HG03439 (cell line): Measurements from ENCODE around the gene ZKSCAN1.
"Not testable (repeated sequence)": the region's sequence is repeated elsewhere in the genome, so short reads cannot be mapped to it uniquely, and the experiment has no call there.

ENCODE experiments used
- ATAC-seq: cut with Tn5 transposase; IDR thresholded peaks from one replicate; pipeline ENCODE4 v1.9.1; 2021; ENCODE audit warnings: mild to moderate bottlenecking, moderate library complexity; ENCODE audit not compliant: unreplicated experiment

The ZKSCAN1 gene

GRCh38 chr7:100015232-100016214 lies at the start of gene ZKSCAN1:
ZKSCAN1 (plus strand) TSS chr7:100015596; CDS start chr7:100023507, 7,911 bp downstream.
- peak; percentile 91 for ATAC-seq

- ATAC-seq, result no peak
Measured at GRCh38 chr7:99969298-99969697, 46.1 kb upstream of the ZKSCAN1 start.

- ATAC-seq, result not testable (repeated sequence)
Measured at GRCh38 chr7:99969813-99970212, 45.6 kb upstream of the ZKSCAN1 start.

GRCh38 chr7:99971242-99971641 lies 44.2 kb upstream of the ZKSCAN1 start:
- ATAC-seq, result no peak

GRCh38 chr7:99973817-99974216 lies 41.6 kb upstream of the ZKSCAN1 start:
- ATAC-seq, result not testable (repeated sequence)

GRCh38 chr7:99974681-99975080 lies 40.7 kb upstream of the ZKSCAN1 start:
- ATAC-seq, result no peak

GRCh38 chr7:99975782-99976521 lies 39.4 kb upstream of the ZKSCAN1 start, which contains the start of gene AZGP1:
AZGP1 (minus strand) TSS chr7:99976031; CDS start chr7:99976020, 11 bp downstream.
- ATAC-seq, result no peak

GRCh38 chr7:99976626-99977025 lies 38.8 kb upstream of the ZKSCAN1 start:
- ATAC-seq, result no peak

GRCh38 chr7:99979814-99980225 lies 35.6 kb upstream of the ZKSCAN1 start:
- ATAC-seq, result peak; percentile 55

GRCh38 chr7:99980448-99980872 lies 34.9 kb upstream of the ZKSCAN1 start:
- ATAC-seq, result not testable (repeated sequence)

GRCh38 chr7:99981066-99981465 lies 34.3 kb upstream of the ZKSCAN1 start:
- not testable (repeated sequence) for ATAC-seq

GRCh38 chr7:99984593-99984992 lies 30.8 kb upstream of the ZKSCAN1 start:
- ATAC-seq, result no peak

GRCh38 chr7:99987306-99987705 lies 28.1 kb upstream of the ZKSCAN1 start:
- ATAC-seq, result not testable (repeated sequence)

GRCh38 chr7:99987846-99988245 lies 27.6 kb upstream of the ZKSCAN1 start:
- no peak for ATAC-seq

GRCh38 chr7:99990460-99990852 lies 24.9 kb upstream of the ZKSCAN1 start:
- no peak for ATAC-seq

GRCh38 chr7:99991543-99991942 lies 23.9 kb upstream of the ZKSCAN1 start:
- not testable (repeated sequence) for ATAC-seq

GRCh38 chr7:99992330-99993038 lies 22.9 kb upstream of the ZKSCAN1 start:
- no peak for ATAC-seq

GRCh38 chr7:99994819-99995218 lies 20.6 kb upstream of the ZKSCAN1 start:
- ATAC-seq, result no peak

- ATAC-seq, result no peak
Measured at GRCh38 chr7:99996755-99997544, 18.4 kb upstream of the ZKSCAN1 start.

- ATAC-seq, result no peak
Measured at GRCh38 chr7:99997545-99998137, 17.8 kb upstream of the ZKSCAN1 start.
